Measurements from ENCODE around the gene NOS3. TPM values are rescaled to one million over a fixed set of nuclear protein-coding genes. Genes with fewer than 3 reads are reported as not detected.

The NOS3 gene
- total RNA-seq, 2 donors from 2014 or later, result 4.0 to 4.2 TPM

DNA sequence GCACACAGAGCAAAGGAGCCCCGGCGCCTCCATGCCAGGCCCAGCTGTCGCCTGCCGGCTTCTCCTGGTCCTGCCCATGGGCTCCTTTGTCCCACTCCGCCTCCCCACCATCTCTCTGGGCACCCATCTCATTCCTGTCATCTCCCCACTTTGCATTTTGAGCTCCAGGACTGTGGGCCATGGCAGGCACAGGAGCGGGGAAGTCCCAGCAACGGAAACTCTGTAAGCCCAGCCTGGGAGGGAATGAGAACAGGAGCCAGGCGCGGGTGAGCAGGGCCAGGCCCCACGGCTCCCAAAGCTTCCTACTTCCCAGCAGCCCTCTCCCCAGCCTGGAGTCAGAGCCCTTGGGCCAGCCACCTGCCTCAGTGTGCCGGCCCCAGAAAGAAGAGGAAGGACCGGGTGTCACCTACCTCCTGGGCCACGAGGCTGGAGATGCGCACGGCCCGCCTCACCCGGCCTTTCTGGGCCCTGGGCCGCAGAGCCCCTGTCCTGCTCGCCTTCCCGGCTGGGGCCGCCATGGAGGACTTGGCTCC, 35.8 kb upstream of the NOS3 start:
- Histone ChIP-seq H3K27ac (no peak overlapping the region), H3K36me3 (no peaks in the 10 kb centered on the region), H3K9me3 (no peaks in the 10 kb centered on the region), H3K4me3 (peak overlapping the region; percentile 18), H3K9ac (ENCODE audit: low read depth in 2 of 2, low read length in 2 of 2) (peak overlapping the region in 1 of 2 donors; percentile 43), H3K27me3 (no peaks in the 10 kb centered on the region), H3K4me1 (no peaks in the 10 kb centered on the region)
- TF ChIP-seq, protein P1, sequence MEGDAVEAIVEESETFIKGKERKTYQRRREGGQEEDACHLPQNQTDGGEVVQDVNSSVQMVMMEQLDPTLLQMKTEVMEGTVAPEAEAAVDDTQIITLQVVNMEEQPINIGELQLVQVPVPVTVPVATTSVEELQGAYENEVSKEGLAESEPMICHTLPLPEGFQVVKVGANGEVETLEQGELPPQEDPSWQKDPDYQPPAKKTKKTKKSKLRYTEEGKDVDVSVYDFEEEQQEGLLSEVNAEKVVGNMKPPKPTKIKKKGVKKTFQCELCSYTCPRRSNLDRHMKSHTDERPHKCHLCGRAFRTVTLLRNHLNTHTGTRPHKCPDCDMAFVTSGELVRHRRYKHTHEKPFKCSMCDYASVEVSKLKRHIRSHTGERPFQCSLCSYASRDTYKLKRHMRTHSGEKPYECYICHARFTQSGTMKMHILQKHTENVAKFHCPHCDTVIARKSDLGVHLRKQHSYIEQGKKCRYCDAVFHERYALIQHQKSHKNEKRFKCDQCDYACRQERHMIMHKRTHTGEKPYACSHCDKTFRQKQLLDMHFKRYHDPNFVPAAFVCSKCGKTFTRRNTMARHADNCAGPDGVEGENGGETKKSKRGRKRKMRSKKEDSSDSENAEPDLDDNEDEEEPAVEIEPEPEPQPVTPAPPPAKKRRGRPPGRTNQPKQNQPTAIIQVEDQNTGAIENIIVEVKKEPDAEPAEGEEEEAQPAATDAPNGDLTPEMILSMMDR (IDR thresholded peaks at IDR 0.05), result no peak
- no peak for DNase-seq
- intact Hi-C loops (cut with DNase I), result no loop called here

DNA sequence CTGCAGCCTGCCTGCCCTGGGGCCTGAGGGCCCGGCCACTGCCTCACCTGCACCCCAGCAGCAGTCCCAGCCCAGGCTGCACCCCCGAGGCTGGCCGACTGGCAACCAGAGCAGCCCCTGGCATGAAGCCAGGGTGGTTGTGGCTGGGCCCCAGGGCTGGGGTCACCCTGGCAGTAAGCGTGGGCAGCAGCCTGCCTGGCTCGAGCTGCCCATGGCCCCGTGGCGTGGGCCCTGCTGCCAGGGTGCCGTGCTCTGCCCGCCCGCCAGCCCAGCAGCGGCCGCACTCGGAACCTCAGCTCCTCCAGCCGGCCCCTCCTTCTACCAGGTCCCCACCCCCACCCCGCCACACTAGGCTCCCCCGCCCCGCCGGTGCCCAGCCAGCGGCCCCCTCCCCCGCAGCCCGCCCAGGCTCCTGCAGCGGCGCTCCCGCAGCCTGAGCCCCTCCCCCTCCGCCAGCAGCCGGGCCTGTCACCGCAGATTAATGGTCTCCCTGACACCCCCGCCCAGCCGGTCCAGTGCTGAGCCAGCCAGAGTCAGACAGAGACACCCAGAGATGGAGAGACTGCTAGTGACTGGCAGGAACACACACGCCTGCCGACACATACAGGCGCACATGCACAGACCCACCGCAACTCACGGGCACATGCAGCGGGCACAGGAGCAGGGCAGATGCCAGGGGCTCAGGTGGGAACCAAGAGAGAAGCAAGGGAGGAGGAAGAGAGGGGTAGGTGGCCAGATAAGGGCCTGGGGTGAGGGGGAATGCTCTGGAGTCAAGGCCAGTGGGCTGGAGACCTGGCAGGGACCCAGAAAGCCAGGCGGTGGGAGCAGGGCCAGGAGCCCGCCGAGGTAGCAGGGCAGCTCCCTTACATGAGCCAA, 35.1 kb upstream of the NOS3 start:
- H3K27ac ChIP-seq, result no peak overlapping the region

DNA sequence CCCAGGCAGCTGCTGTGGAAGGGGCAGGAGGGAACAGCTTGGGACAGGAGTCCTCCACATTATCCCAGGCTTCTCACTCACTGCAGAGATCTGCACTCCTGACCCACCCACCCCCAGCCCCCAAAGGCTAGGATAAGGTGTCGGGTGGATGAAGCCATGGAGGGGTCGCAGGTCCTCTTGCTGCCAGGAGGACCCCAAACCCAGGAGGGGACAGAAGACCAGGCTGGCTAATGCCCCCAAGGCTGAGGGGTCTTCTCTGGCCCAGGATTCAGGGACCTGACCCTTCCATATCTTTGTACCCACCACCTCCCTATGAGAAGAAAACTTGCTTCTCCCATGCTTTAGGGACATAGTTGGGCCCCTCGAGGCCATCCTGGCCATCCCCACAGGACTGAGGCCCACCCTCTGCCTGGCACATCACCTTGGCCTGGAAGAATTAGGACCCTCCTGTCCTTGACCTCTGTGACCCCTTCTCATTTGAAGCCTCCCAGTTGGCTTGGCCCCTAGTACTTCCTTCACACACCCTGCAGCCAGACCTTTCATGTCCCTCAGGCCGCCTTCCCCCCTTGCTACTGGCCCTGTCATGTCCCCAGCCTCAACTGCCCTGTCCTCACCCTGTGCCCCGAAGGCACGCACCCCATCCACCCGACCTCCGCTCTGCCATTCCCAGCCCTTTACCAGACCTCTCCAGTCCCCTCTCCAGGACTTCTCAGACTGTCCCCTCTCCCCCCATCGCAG, 34.3 kb upstream of the NOS3 start:
- H3K4me1 ChIP-seq, result no peaks in the 10 kb centered on the region
- TF ChIP-seq, protein P1 (IDR thresholded peaks at IDR 0.05), result no peak
- intact Hi-C loops (cut with DNase I), result no loop called here
- H3K27me3 ChIP-seq, result no peaks in the 10 kb centered on the region
- H3K36me3 ChIP-seq, result no peaks in the 10 kb centered on the region
- H3K9ac ChIP-seq (ENCODE audit: low read depth in 2 of 2, low read length in 2 of 2), result no peak overlapping the region
- H3K4me3 ChIP-seq, result no peak overlapping the region
- H3K27ac ChIP-seq, result no peak overlapping the region
- no peaks in the 10 kb centered on the region for H3K9me3 ChIP-seq
- DNase-seq, result no peak

More for the DNA sequence above, 35.1 kb upstream of the NOS3 start:
- TF ChIP-seq, protein P1 (IDR thresholded peaks at IDR 0.05), result no peak
- intact Hi-C loops (cut with DNase I), result no loop called here
- Histone ChIP-seq H3K4me1 (no peaks in the 10 kb centered on the region), H3K9me3 (no peaks in the 10 kb centered on the region), H3K27me3 (no peaks in the 10 kb centered on the region), H3K36me3 (no peaks in the 10 kb centered on the region), H3K4me3 (peak overlapping the region; percentile 18), H3K9ac (ENCODE audit: low read depth in 2 of 2, low read length in 2 of 2) (peak overlapping the region in 1 of 2 donors; percentile 43)
- DNase-seq, result peak; percentile 51

DNA sequence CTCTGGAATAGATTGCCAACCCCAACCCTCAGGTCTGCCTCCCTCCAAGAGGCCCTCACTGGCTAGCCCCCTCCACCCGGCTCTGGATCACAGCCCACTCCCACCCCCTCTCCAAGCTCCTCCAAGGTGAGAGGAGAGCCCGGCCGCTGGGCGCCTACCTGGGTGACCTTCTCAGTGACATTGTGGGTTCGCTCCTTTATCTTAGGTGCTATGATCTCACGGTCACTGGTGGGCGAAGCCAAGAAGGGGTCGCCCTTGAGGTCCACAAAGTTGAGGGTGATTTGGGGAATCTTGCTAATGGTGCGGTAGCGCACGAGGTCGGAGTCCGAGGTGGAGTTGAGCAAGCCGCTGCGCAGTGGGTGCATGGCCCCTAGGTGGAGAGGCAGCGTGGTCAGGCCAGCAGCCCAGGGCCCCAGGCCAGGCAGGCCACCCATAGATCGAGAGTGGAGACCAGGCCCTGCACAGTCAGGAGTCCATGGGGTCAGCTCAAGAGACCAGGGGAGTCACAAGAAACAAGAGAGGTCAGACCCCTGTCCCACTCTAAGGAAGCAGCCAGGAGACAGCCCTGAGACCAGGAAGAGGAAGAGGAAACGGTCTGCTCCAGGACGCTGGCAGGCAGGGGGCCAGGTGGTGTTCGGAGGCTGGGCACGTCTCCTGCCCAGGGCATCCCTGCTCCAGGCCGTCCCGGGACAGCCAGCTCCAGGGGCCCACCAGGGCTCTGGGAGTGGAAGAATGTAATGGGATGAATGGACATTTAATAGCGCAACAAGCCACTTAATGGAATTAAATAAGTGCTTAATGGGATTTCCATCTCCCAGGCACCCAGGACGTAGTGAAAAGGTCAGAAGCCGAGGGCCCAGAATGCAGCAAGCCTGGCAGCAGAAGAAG, 33.4 kb upstream of the NOS3 start:
- Histone ChIP-seq H3K27ac (no peak overlapping the region), H3K9ac (ENCODE audit: low read depth in 2 of 2, low read length in 2 of 2) (no peak overlapping the region), H3K4me1 (no peaks in the 10 kb centered on the region), H3K36me3 (no peaks in the 10 kb centered on the region), H3K27me3 (no peaks in the 10 kb centered on the region), H3K4me3 (no peak overlapping the region), H3K9me3 (no peaks in the 10 kb centered on the region)
- intact Hi-C loops (cut with DNase I), result no loop called here
- DNase-seq, result no peak
- TF ChIP-seq, protein P1 (IDR thresholded peaks at IDR 0.05), result no peak

All from colonic mucosa (tissue), 4 donors.